Kidney (tissue), 14 donors: ENCODE results near the gene FAM20B. TPM values are rescaled to one million over a fixed set of nuclear protein-coding genes. Genes with fewer than 3 reads are reported as not detected.

ENCODE experiments used
- DNase-seq, 5 donors: peaks; one replicate each; pipeline ENCODE4 v3.0.0-alpha.2; 2013 to 2020
- FAIRE-seq: peaks from 2 replicates; lab custom pipeline; 2012; peaks lifted over from hg19 to GRCh38; lab: Jason Lieb, UNC
- H3K27ac ChIP-seq, 2 donors: one replicate each; pipeline ENCODE4 v1.7.0; 2013; ENCODE audit warnings: low read depth in 2 of 2, low read length in 2 of 2, inconsistent platforms in 1 of 2
- H3K27me3 ChIP-seq: one replicate; pipeline ENCODE4 v1.7.1; 2013; ENCODE audit warnings: low read length, inconsistent platforms; ENCODE audit not compliant: control insufficient read depth, insufficient read depth
- H3K36me3 ChIP-seq, 3 donors: one replicate each; pipeline versions ENCODE4 v1.7.0 to v1.7.1; 2013; ENCODE audit warnings: low read length in 3 of 3, control low read depth in 1 of 3, inconsistent platforms in 1 of 3; ENCODE audit not compliant: insufficient read depth in 3 of 3, control insufficient read depth in 2 of 3
- H3K4me1 ChIP-seq, 3 donors: one replicate each; pipeline versions ENCODE4 v1.7.0 to v1.7.1; 2013; ENCODE audit warnings: low read length in 3 of 3, inconsistent platforms in 1 of 3, low read depth in 1 of 3; ENCODE audit not compliant: control insufficient read depth in 2 of 3, insufficient read depth in 2 of 3
- H3K4me3 ChIP-seq, 3 donors: one replicate each; pipeline versions ENCODE4 v1.7.0 to v1.8.1; 2013; ENCODE audit warnings: low read length in 3 of 3, control low read depth in 1 of 3, inconsistent platforms in 1 of 3
- H3K9ac ChIP-seq, 3 donors: one replicate each; pipeline versions ENCODE4 v1.7.0 to v1.7.1; 2013; ENCODE audit warnings: low read length in 3 of 3, control low read depth in 1 of 3, inconsistent platforms in 1 of 3
- H3K9me3 ChIP-seq, 3 donors: one replicate each; pipeline versions ENCODE4 v1.7.0 to v1.7.1; 2013; ENCODE audit warnings: low read length in 3 of 3, control low read depth in 1 of 3, inconsistent platforms in 1 of 3; ENCODE audit not compliant: control insufficient read depth in 2 of 3, insufficient read depth in 1 of 3
- intact Hi-C: fragments of 100-400 bp; cut with DNase I; formaldehyde crosslinking; loops from one replicate; pipeline ENCODE4 v1.11.1; 2022
- polyA plus RNA-seq: library from polyadenylated mRNA; stranded (reverse); fragments of 350-450 nt; fragmentation: Illumina TruSeq; extraction: RNeasy Lipid Tissue Mini Kit (QIAGEN cat#74804); gene quantifications from one replicate; pipeline ENCODE4 v1.2.3, GENCODE V29; 2014; ENCODE audit warnings: low read depth, low replicate concordance; ENCODE audit not compliant: insufficient read depth
- total RNA-seq: library from RNA; stranded (reverse); fragmentation: NEBNext Ultra II Directional; extraction: Animal tissue kit (Norgen Biotek cat#: 25700); gene quantifications from one replicate; pipeline ENCODE4 v1.2.1, GENCODE V29; 2021
- TF ChIP-seq, protein P1 (sequence below): IDR thresholded peaks from 3 replicates; pipeline ENCODE4 v1.5.1; 2012; ENCODE audit warnings: mild to moderate bottlenecking, moderate library complexity, borderline replicate concordance; ENCODE audit not compliant: insufficient read depth; ENCODE audit errors: extremely low read depth
- donor health status: control.
- donor health status: control.
- donor health status: control.
- donor health status: control.
- donor health status: control.
- donor health status: DM: yes; HTN: yes; CAD: no.
- donor health status: Normal renal cell carcinoma (clear cell type).

Gene FAM20B
- total and polyA plus RNA-seq, 2 donors from 2014 or later, result 17.0 to 50.2 TPM

DNA sequence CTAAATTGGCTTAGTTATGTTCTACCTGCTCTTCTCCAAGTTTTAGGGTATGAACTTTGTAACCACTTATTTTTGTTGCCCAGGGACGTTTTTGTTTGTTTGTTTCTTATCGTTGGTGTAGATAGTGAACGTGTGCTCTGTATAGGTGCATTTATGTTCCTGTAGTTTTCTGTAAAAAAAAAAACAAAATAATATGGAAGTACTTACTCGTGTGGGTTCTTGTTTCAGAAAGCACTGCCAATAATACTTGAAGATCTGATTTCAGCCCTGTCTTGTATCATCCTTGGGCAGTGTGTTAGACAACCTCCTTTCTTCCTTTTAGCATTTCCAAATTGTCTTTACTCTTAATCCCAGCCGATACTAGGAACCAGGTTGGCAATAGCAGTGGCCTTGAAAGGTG, 4.4 kb downstream of the FAM20B start:
- TF ChIP-seq, protein P1, sequence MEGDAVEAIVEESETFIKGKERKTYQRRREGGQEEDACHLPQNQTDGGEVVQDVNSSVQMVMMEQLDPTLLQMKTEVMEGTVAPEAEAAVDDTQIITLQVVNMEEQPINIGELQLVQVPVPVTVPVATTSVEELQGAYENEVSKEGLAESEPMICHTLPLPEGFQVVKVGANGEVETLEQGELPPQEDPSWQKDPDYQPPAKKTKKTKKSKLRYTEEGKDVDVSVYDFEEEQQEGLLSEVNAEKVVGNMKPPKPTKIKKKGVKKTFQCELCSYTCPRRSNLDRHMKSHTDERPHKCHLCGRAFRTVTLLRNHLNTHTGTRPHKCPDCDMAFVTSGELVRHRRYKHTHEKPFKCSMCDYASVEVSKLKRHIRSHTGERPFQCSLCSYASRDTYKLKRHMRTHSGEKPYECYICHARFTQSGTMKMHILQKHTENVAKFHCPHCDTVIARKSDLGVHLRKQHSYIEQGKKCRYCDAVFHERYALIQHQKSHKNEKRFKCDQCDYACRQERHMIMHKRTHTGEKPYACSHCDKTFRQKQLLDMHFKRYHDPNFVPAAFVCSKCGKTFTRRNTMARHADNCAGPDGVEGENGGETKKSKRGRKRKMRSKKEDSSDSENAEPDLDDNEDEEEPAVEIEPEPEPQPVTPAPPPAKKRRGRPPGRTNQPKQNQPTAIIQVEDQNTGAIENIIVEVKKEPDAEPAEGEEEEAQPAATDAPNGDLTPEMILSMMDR, result no peak
- no peak overlapping the region for H3K4me3 ChIP-seq
- H3K9ac ChIP-seq, result no peak overlapping the region
- intact Hi-C loops, result no loop called here
- H3K9me3 ChIP-seq, result no peaks in the 10 kb centered on the region
- no peak overlapping the region for H3K27ac ChIP-seq
- no peaks in the 10 kb centered on the region for H3K36me3 ChIP-seq
- FAIRE-seq (no peak), DNase-seq (no peak)
- H3K4me1 ChIP-seq, result peaks cover 0 to 3% (median 2%) of the 10 kb centered on the region in 3 donors
- H3K27me3 ChIP-seq, result no peaks in the 10 kb centered on the region

DNA sequence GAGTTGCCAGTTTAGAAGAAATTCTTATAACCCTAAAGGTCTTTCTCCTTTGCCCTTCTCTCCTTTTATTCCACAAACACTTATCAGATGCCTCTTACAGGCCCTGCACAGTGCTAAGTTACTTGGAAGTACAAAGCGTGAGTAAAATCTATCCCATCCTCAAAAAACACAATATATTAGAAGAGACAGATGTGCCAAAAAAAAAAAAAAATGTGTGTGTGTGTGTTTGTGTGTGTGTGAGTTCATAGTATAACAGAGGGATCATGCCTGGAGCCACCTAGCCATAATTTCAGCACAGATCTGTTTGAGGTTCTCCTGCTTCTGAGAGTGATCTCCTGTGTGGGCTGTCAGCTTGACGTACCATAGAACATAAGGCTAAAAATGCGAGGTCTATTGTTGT, 5.0 kb downstream of the FAM20B start:
- TF ChIP-seq, protein P1, result no peak
- no peak overlapping the region for H3K27ac ChIP-seq
- no peaks in the 10 kb centered on the region for H3K9me3 ChIP-seq
- no peak for FAIRE-seq
- peaks cover 0 to 3% (median 2%) of the 10 kb centered on the region in 3 donors for H3K4me1 ChIP-seq
- H3K36me3 ChIP-seq, result no peaks in the 10 kb centered on the region
- H3K9ac ChIP-seq, result no peak overlapping the region
- intact Hi-C loops, result no loop called here
- H3K4me3 ChIP-seq, result no peak overlapping the region
- DNase-seq, result no peak
- no peaks in the 10 kb centered on the region for H3K27me3 ChIP-seq

DNA sequence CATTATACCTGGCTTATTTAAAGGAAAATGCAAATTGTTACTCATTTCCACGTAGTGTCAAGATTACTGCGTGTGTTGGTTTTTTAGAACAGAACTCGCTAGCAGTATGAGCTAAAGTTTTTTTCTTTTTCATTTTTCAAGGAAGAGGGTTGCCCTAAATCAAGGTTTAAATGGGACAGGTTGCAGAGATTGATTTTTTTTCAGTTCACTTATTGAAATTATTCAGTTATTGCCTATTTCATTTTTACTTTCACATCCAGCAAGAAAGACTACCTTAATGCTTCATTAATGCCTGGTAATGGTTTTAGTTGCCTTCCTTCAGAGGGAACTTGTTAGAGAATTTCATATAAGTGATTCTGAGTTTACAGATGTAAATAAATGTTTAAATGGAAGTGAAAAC, 5.6 kb downstream of the FAM20B start:
- Histone ChIP-seq H3K4me1 (peaks cover 0 to 3% (median 2%) of the 10 kb centered on the region in 3 donors), H3K27me3 (no peaks in the 10 kb centered on the region), H3K9me3 (no peaks in the 10 kb centered on the region), H3K4me3 (no peak overlapping the region), H3K9ac (no peak overlapping the region), H3K36me3 (no peaks in the 10 kb centered on the region), H3K27ac (no peak overlapping the region)
- intact Hi-C loops, result no loop called here
- FAIRE-seq (no peak), DNase-seq (no peak)
- TF ChIP-seq, protein P1, result no peak
